ENCODE measurements around the gene PSMB8.

PSMB8 gene

GRCh38 chr6:32867554-32868256, 23.9 kb upstream of the PSMB8 start:
- Mint-ChIP-seq H3K27me3 (ENCODE audit: low read depth) (no peaks in the 10 kb centered on the region), H3K36me3 (ENCODE audit: low read depth) (peaks cover 21% of the 10 kb centered on the region), H3K4me1 (ENCODE audit: low read depth) (peaks cover 32% of the 10 kb centered on the region), H3K9me3 (no peaks in the 10 kb centered on the region), H3K27ac (peak overlapping the region; percentile 87), H3K4me3 (peak overlapping the region; percentile 21)
- DNase-seq (ENCODE audit: low spot score): no peak

- peaks cover 23% of the 10 kb centered on the region for H3K36me3 Mint-ChIP-seq (ENCODE audit: low read depth)
- H3K4me1 Mint-ChIP-seq (ENCODE audit: low read depth): peaks cover 32% of the 10 kb centered on the region
- H3K27ac Mint-ChIP-seq: peak overlapping the region; percentile 87
- no peaks in the 10 kb centered on the region for H3K9me3 Mint-ChIP-seq
- H3K4me3 Mint-ChIP-seq: peak overlapping the region; percentile 21
- no peaks in the 10 kb centered on the region for H3K27me3 Mint-ChIP-seq (ENCODE audit: low read depth)
- DNase-seq (ENCODE audit: low spot score): no peak
Observed at GRCh38 chr6:32867022-32867477, 23.2 kb upstream of the PSMB8 start.

- H3K4me3 Mint-ChIP-seq: no peak overlapping the region
- H3K36me3 Mint-ChIP-seq (ENCODE audit: low read depth): peaks cover 31% of the 10 kb centered on the region
- H3K9me3 Mint-ChIP-seq: no peaks in the 10 kb centered on the region
- H3K27ac Mint-ChIP-seq: no peak overlapping the region
- peaks cover 33% of the 10 kb centered on the region for H3K4me1 Mint-ChIP-seq (ENCODE audit: low read depth)
- DNase-seq (ENCODE audit: low spot score): no peak
- H3K27me3 Mint-ChIP-seq (ENCODE audit: low read depth): no peaks in the 10 kb centered on the region
Observed at GRCh38 chr6:32865724-32866443, 22.0 kb upstream of the PSMB8 start.

- H3K27ac Mint-ChIP-seq: no peak overlapping the region
- H3K27me3 Mint-ChIP-seq (ENCODE audit: low read depth): no peaks in the 10 kb centered on the region
- H3K9me3 Mint-ChIP-seq: no peaks in the 10 kb centered on the region
- no peak for DNase-seq (ENCODE audit: low spot score)
- H3K4me1 Mint-ChIP-seq (ENCODE audit: low read depth): peaks cover 46% of the 10 kb centered on the region
- H3K4me3 Mint-ChIP-seq: no peak overlapping the region
- H3K36me3 Mint-ChIP-seq (ENCODE audit: low read depth): peaks cover 58% of the 10 kb centered on the region
Observed at GRCh38 chr6:32862725-32863124, 18.9 kb upstream of the PSMB8 start.

GRCh38 chr6:32860674-32861073, 16.8 kb upstream of the PSMB8 start:
- H3K4me3 Mint-ChIP-seq: peak overlapping the region; percentile 14
- no peak for DNase-seq (ENCODE audit: low spot score)
- H3K27ac Mint-ChIP-seq: peak overlapping the region; percentile 74
- H3K27me3 Mint-ChIP-seq (ENCODE audit: low read depth): no peaks in the 10 kb centered on the region
- H3K36me3 Mint-ChIP-seq (ENCODE audit: low read depth): peaks cover 73% of the 10 kb centered on the region
- peaks cover 46% of the 10 kb centered on the region for H3K4me1 Mint-ChIP-seq (ENCODE audit: low read depth)
- no peaks in the 10 kb centered on the region for H3K9me3 Mint-ChIP-seq

GRCh38 chr6:32858194-32858593, 14.3 kb upstream of the PSMB8 start:
- H3K4me1 Mint-ChIP-seq (ENCODE audit: low read depth): peaks cover 45% of the 10 kb centered on the region

GRCh38 chr6:32857156-32857891, 13.5 kb upstream of the PSMB8 start:
- no peaks in the 10 kb centered on the region for H3K27me3 Mint-ChIP-seq (ENCODE audit: low read depth)
- no peak for DNase-seq (ENCODE audit: low spot score)
- H3K36me3 Mint-ChIP-seq (ENCODE audit: low read depth): peaks cover 81% of the 10 kb centered on the region
- peaks cover 45% of the 10 kb centered on the region for H3K4me1 Mint-ChIP-seq (ENCODE audit: low read depth)
- peak overlapping the region; percentile 6 for H3K27ac Mint-ChIP-seq
- H3K4me3 Mint-ChIP-seq: peak overlapping the region; percentile 58
- no peaks in the 10 kb centered on the region for H3K9me3 Mint-ChIP-seq

More at GRCh38 chr6:32858194-32858593, 14.3 kb upstream of the PSMB8 start:
- peak overlapping the region; percentile 26 for H3K27ac Mint-ChIP-seq
- DNase-seq (ENCODE audit: low spot score): no peak
- peak overlapping the region; percentile 58 for H3K4me3 Mint-ChIP-seq
- no peaks in the 10 kb centered on the region for H3K27me3 Mint-ChIP-seq (ENCODE audit: low read depth)
- no peaks in the 10 kb centered on the region for H3K9me3 Mint-ChIP-seq
- H3K36me3 Mint-ChIP-seq (ENCODE audit: low read depth): peaks cover 77% of the 10 kb centered on the region

GRCh38 chr6:32855467-32856174, 11.8 kb upstream of the PSMB8 start:
- Mint-ChIP-seq H3K9me3 (no peaks in the 10 kb centered on the region), H3K4me1 (ENCODE audit: low read depth) (peaks cover 52% of the 10 kb centered on the region), H3K27me3 (ENCODE audit: low read depth) (no peaks in the 10 kb centered on the region), H3K36me3 (ENCODE audit: low read depth) (peaks cover 83% of the 10 kb centered on the region), H3K4me3 (peak overlapping the region; percentile 99), H3K27ac (peak overlapping the region; percentile 100)
- DNase-seq (ENCODE audit: low spot score): no peak

- Mint-ChIP-seq H3K27me3 (ENCODE audit: low read depth) (no peaks in the 10 kb centered on the region), H3K36me3 (ENCODE audit: low read depth) (peaks cover 87% of the 10 kb centered on the region), H3K27ac (peak overlapping the region; percentile 100), H3K4me1 (ENCODE audit: low read depth) (peaks cover 56% of the 10 kb centered on the region), H3K4me3 (peak overlapping the region; percentile 99), H3K9me3 (no peaks in the 10 kb centered on the region)
- peak; percentile 45 for DNase-seq (ENCODE audit: low spot score)
Observed at GRCh38 chr6:32854376-32855178, 10.7 kb upstream of the PSMB8 start.

GRCh38 chr6:32853541-32854375, 9.9 kb upstream of the PSMB8 start, which contains the start of the genes PSMB9 and TAP1:
Gene PSMB9, plus strand, starts transcription at chr6:32854192. Its CDS starts 38 bp downstream, at chr6:32854230.
Gene TAP1, minus strand, starts transcription at chr6:32853704. Its CDS starts 68 bp downstream, at chr6:32853636.
- H3K27ac Mint-ChIP-seq: peak within 1 kb of the TSS; percentile 100
- H3K4me3 Mint-ChIP-seq: peak within 1 kb of the TSS; percentile 99
- H3K9me3 Mint-ChIP-seq: no peaks in the 10 kb centered on the region
- H3K27me3 Mint-ChIP-seq (ENCODE audit: low read depth): no peaks in the 10 kb centered on the region
- H3K4me1 Mint-ChIP-seq (ENCODE audit: low read depth): peaks cover 56% of the 10 kb centered on the region
- peaks cover 86% of the 10 kb centered on the region for H3K36me3 Mint-ChIP-seq (ENCODE audit: low read depth)
- peak; percentile 94 for DNase-seq (ENCODE audit: low spot score)

GRCh38 chr6:32852844-32853540, 9.1 kb upstream of the PSMB8 start:
- no peaks in the 10 kb centered on the region for H3K9me3 Mint-ChIP-seq
- peaks cover 57% of the 10 kb centered on the region for H3K4me1 Mint-ChIP-seq (ENCODE audit: low read depth)
- peak; percentile 48 for DNase-seq (ENCODE audit: low spot score)
- H3K36me3 Mint-ChIP-seq (ENCODE audit: low read depth): peaks cover 86% of the 10 kb centered on the region
- H3K27me3 Mint-ChIP-seq (ENCODE audit: low read depth): no peaks in the 10 kb centered on the region
- peak overlapping the region; percentile 99 for H3K4me3 Mint-ChIP-seq
- H3K27ac Mint-ChIP-seq: peak overlapping the region; percentile 87

Data from T-helper 2 cell treated with Interferon-gamma antibody and Interleukin-4, amounts not matched to agents 5 μg/mL and 100 μg/mL, for 36 hours (primary cell).